Measurements from ENCODE around the gene MCAT.

- no peak for TF ChIP-seq EZH2 (IDR thresholded peaks at IDR 0.05)
- no peak for TF ChIP-seq POLR2AphosphoS5 (IDR thresholded peaks at IDR 0.05; ENCODE audit: borderline replicate concordance, low read depth, low read length)
- no peak for TF ChIP-seq FOXP2 (optimal IDR thresholded peaks at IDR 0.05; ENCODE audit: control extremely low read depth, extremely low read length, insufficient read depth)
Measured at GRCh38 chr22:43179146-43179910, 36.1 kb upstream of the MCAT start.
